ENCODE results near the gene EPHB4.
"Not testable (repeated sequence)": the region's sequence is repeated elsewhere in the genome, so short reads cannot be mapped to it uniquely, and the experiment has no call there.

EPHB4 gene

GRCh38 chr7:100818825-100819224, 8.5 kb downstream of the EPHB4 start:
- H3K36me3 ChIP-seq (ENCODE audit: insufficient read depth, low read length): no peaks in the 10 kb centered on the region

GRCh38 chr7:100818366-100818765, 9.0 kb downstream of the EPHB4 start:
- Histone ChIP-seq H4K20me1 (ENCODE audit: insufficient read depth, low read length) (no peaks in the 10 kb centered on the region), H3K9me3 (ENCODE audit: low read length) (no peaks in the 10 kb centered on the region), H3K4me2 (ENCODE audit: low read length) (no peak overlapping the region), H3K27me3 (ENCODE audit: insufficient read depth, low read length) (peaks cover 4% of the 10 kb centered on the region; the same call in 1 of the 2 replicates), H3F3A (ENCODE audit: insufficient read depth, low read length) (no peaks in the 10 kb centered on the region), H3K27ac (ENCODE audit: low read depth, low read length, poor library complexity, severe bottlenecking) (no peak overlapping the region), H2AFZ (ENCODE audit: low read length) (no peak overlapping the region), H3K4me1 (ENCODE audit: insufficient read depth, low read length, severe bottlenecking) (no peaks in the 10 kb centered on the region), H3K79me2 (ENCODE audit: insufficient read depth, low read length) (no peaks in the 10 kb centered on the region), H3K9me2 (ENCODE audit: low read depth, low read length) (no peaks in the 10 kb centered on the region), H3K36me3 (ENCODE audit: insufficient read depth, low read length) (no peaks in the 10 kb centered on the region), H3K9ac (ENCODE audit: low read length) (no peak overlapping the region), H3K4me3 (ENCODE audit: low read depth, low read length, poor library complexity, severe bottlenecking) (no peak overlapping the region)
- TF ChIP-seq CTCF (IDR thresholded peaks at IDR 0.05; ENCODE audit: low read length) (no peak), EZH2 (IDR thresholded peaks at IDR 0.05; ENCODE audit: borderline replicate concordance, low read length) (no peak)

More at GRCh38 chr7:100818825-100819224, 8.5 kb downstream of the EPHB4 start:
- no peak overlapping the region for H3K4me3 ChIP-seq (ENCODE audit: low read depth, low read length, poor library complexity, severe bottlenecking)
- no peaks in the 10 kb centered on the region for H3K79me2 ChIP-seq (ENCODE audit: insufficient read depth, low read length)
- H3K4me2 ChIP-seq (ENCODE audit: low read length): no peak overlapping the region
- no peaks in the 10 kb centered on the region for H4K20me1 ChIP-seq (ENCODE audit: insufficient read depth, low read length)
- H3K4me1 ChIP-seq (ENCODE audit: insufficient read depth, low read length, severe bottlenecking): no peaks in the 10 kb centered on the region
- no peak overlapping the region for H3K9ac ChIP-seq (ENCODE audit: low read length)
- H3K9me3 ChIP-seq (ENCODE audit: low read length): no peaks in the 10 kb centered on the region
- H3K27ac ChIP-seq (ENCODE audit: low read depth, low read length, poor library complexity, severe bottlenecking): no peak overlapping the region
- no peaks in the 10 kb centered on the region for H3K9me2 ChIP-seq (ENCODE audit: low read depth, low read length)
- TF ChIP-seq CTCF (IDR thresholded peaks at IDR 0.05; ENCODE audit: low read length) (no peak), EZH2 (IDR thresholded peaks at IDR 0.05; ENCODE audit: borderline replicate concordance, low read length) (no peak)
- H3F3A ChIP-seq (ENCODE audit: insufficient read depth, low read length): no peaks in the 10 kb centered on the region
- H3K27me3 ChIP-seq (ENCODE audit: insufficient read depth, low read length): peaks cover 4% of the 10 kb centered on the region; the same call in 1 of the 2 replicates
- H2AFZ ChIP-seq (ENCODE audit: low read length): no peak overlapping the region

- Histone ChIP-seq H3K9me2 (ENCODE audit: low read depth, low read length) (no peaks in the 10 kb centered on the region), H3K79me2 (ENCODE audit: insufficient read depth, low read length) (no peaks in the 10 kb centered on the region), H3K9me3 (ENCODE audit: low read length) (no peaks in the 10 kb centered on the region), H3F3A (ENCODE audit: insufficient read depth, low read length) (no peaks in the 10 kb centered on the region), H2AFZ (ENCODE audit: low read length) (no peak overlapping the region), H3K4me2 (ENCODE audit: low read length) (no peak overlapping the region), H3K4me3 (ENCODE audit: low read depth, low read length, poor library complexity, severe bottlenecking) (no peak overlapping the region), H3K4me1 (ENCODE audit: insufficient read depth, low read length, severe bottlenecking) (no peaks in the 10 kb centered on the region), H4K20me1 (ENCODE audit: insufficient read depth, low read length) (no peaks in the 10 kb centered on the region), H3K27me3 (ENCODE audit: insufficient read depth, low read length) (peaks cover 4% of the 10 kb centered on the region; the same call in 1 of the 2 replicates), H3K9ac (ENCODE audit: low read length) (no peak overlapping the region), H3K27ac (ENCODE audit: low read depth, low read length, poor library complexity, severe bottlenecking) (no peak overlapping the region), H3K36me3 (ENCODE audit: insufficient read depth, low read length) (no peaks in the 10 kb centered on the region)
- TF ChIP-seq CTCF (IDR thresholded peaks at IDR 0.05; ENCODE audit: low read length): no peak
- TF ChIP-seq EZH2 (IDR thresholded peaks at IDR 0.05; ENCODE audit: borderline replicate concordance, low read length): no peak
Measured at GRCh38 chr7:100817097-100817496, 10.2 kb downstream of the EPHB4 start.

- not testable (repeated sequence) for H3K4me2 ChIP-seq (ENCODE audit: low read length); H3F3A ChIP-seq (ENCODE audit: insufficient read depth, low read length); H3K4me1 ChIP-seq (ENCODE audit: insufficient read depth, low read length, severe bottlenecking); H3K9ac ChIP-seq (ENCODE audit: low read length); H3K9me3 ChIP-seq (ENCODE audit: low read length); H4K20me1 ChIP-seq (ENCODE audit: insufficient read depth, low read length); H3K9me2 ChIP-seq (ENCODE audit: low read depth, low read length); H3K27me3 ChIP-seq (ENCODE audit: insufficient read depth, low read length); H3K27ac ChIP-seq (ENCODE audit: low read depth, low read length, poor library complexity, severe bottlenecking); H3K36me3 ChIP-seq (ENCODE audit: insufficient read depth, low read length); H2AFZ ChIP-seq (ENCODE audit: low read length); H3K4me3 ChIP-seq (ENCODE audit: low read depth, low read length, poor library complexity, severe bottlenecking); H3K79me2 ChIP-seq (ENCODE audit: insufficient read depth, low read length)
Measured at GRCh38 chr7:100816515-100816914, 10.8 kb downstream of the EPHB4 start.

Data from OCI-LY1 (cell line).